Tibial nerve (tissue), 4 donors: Measurements from ENCODE around the gene DNAH10.

ENCODE experiments used
- CTCF ChIP-seq, 5 experiments: fragments of 200-600 bp in 3 of 5; fragments of 450-650 bp in 2 of 5; sonication (generic) in 3 of 5; IDR thresholded peaks; one replicate each; pipeline ENCODE4 v1.5.1; 2016 to 2019; ENCODE audit warnings: antibody characterized with exemption in 5 of 5, mild to moderate bottlenecking in 3 of 5, moderate library complexity in 2 of 5
- EP300 ChIP-seq, 2 donors: sonication (generic); formaldehyde crosslinking; IDR thresholded peaks; one replicate each; pipeline ENCODE4 v1.6.1; 2017; ENCODE audit warnings: antibody characterized with exemption in 2 of 2, mild to moderate bottlenecking in 1 of 2
- POLR2A ChIP-seq, 2 donors: fragments of 450-650 bp; IDR thresholded peaks; one replicate each; pipeline ENCODE4 v1.6.1; 2017; ENCODE audit warnings: antibody characterized with exemption in 2 of 2, mild to moderate bottlenecking in 2 of 2, moderate library complexity in 2 of 2

- TF ChIP-seq CTCF (IDR thresholded peaks at IDR 0.05) (peak in 3 of 5 experiments; percentile 30 to 72 (median 57)), POLR2A (IDR thresholded peaks at IDR 0.05) (peak; percentile 38 to 69), EP300 (IDR thresholded peaks at IDR 0.05) (peak in 1 of 2 donors; percentile 64)
Measured at GRCh38 chr12:123972457-123973401, 210.6 kb downstream of the DNAH10 start, which contains the start of the genes CCDC92 and ZNF664.
